NB4 (cell line): ENCODE data around the gene RBMS3.

Experiments used
- DNase-seq: peaks from one replicate; pipeline ENCODE4 v3.0.0; 2010; ENCODE audit warnings: low read depth
- H3K4me3 ChIP-seq: one replicate; pipeline ENCODE4 v1.5.1; 2011; ENCODE audit warnings: mild to moderate bottlenecking, low read depth, low read length, moderate library complexity
- MYC ChIP-seq: IDR thresholded peaks from 2 replicates; pipeline ENCODE4 v1.6.1; 2011; ENCODE audit warnings: low read depth, low read length
- POLR2A ChIP-seq: IDR thresholded peaks from 2 replicates; pipeline ENCODE4 v1.6.1; 2011; ENCODE audit warnings: mild to moderate bottlenecking; ENCODE audit not compliant: insufficient read length; ENCODE audit errors: extremely low read depth
- TF ChIP-seq, protein P1 (sequence below): IDR thresholded peaks from one replicate; pipeline ENCODE4 v1.5.1; 2012; ENCODE audit warnings: low read depth, low read length
- TF ChIP-seq, protein P2 (sequence below): IDR thresholded peaks from 2 replicates; pipeline ENCODE4 v1.6.1; 2011; ENCODE audit warnings: low read depth, low read length

RBMS3 gene

DNA sequence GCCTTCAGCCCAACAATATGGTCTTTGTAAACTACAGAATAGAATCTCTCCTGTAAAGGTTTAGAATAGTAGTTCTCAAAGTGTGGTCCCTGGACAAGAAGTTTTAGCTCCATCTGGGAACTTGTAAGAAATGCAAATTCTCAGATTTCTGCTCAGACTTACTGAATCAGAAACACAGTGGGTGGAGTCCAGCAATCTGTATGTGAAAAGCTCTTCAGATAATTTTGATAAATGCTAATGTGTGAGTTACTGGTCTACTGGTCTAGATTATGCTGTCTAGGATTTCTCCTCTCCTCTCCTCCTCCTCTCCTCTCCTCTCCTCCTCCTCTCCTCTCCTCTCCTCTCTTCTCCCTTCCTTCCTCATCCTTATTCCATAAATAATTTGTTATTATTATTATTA is 57.5 kb downstream of the RBMS3 start:
- no peak for DNase-seq
- no peak overlapping the region for H3K4me3 ChIP-seq
- TF ChIP-seq, protein P1, sequence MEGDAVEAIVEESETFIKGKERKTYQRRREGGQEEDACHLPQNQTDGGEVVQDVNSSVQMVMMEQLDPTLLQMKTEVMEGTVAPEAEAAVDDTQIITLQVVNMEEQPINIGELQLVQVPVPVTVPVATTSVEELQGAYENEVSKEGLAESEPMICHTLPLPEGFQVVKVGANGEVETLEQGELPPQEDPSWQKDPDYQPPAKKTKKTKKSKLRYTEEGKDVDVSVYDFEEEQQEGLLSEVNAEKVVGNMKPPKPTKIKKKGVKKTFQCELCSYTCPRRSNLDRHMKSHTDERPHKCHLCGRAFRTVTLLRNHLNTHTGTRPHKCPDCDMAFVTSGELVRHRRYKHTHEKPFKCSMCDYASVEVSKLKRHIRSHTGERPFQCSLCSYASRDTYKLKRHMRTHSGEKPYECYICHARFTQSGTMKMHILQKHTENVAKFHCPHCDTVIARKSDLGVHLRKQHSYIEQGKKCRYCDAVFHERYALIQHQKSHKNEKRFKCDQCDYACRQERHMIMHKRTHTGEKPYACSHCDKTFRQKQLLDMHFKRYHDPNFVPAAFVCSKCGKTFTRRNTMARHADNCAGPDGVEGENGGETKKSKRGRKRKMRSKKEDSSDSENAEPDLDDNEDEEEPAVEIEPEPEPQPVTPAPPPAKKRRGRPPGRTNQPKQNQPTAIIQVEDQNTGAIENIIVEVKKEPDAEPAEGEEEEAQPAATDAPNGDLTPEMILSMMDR, result no peak
- TF ChIP-seq MYC (no peak), POLR2A (no peak)
- TF ChIP-seq, protein P2, sequence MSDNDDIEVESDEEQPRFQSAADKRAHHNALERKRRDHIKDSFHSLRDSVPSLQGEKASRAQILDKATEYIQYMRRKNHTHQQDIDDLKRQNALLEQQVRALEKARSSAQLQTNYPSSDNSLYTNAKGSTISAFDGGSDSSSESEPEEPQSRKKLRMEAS, result no peak

DNA sequence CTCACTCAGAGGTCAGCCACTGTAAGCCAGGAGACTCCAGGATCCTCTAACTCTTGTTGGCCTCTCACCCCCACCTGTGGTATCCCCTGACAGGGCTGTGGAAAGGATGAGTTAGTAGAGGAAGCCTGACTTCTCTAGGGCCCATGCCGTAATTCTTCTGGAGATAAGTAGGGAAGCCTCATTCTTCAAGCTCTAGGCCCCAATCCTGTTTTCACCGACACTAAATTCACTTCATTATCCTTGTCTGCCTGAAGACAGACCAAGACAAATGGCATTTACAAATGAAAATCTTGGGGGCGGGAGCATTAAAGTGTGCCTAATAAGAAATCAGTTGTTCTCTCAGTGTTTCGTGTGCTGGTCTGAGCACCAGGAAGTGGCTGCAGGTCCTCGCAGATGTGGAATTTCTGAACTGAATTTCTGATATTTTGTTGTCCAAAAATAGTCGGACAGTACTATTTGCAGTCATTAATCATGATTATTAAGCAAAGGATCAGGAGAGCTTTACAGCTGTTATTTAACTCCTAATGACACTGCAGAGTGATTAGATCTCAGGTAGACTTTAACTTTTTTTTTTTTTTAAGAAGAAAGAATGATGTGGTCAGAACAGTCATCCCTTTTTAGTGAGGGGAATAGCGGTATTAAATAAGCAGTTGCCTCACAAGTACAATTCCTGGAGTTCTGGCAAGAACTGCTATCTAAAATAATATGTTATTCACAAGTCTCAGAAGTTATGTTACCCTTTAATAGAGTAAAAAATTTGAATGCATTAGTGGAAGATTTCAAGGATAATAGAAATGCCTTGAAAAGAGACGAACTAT is 58.4 kb downstream of the RBMS3 start:
- no peak for DNase-seq
- no peak overlapping the region for H3K4me3 ChIP-seq
- TF ChIP-seq, protein P1, result no peak
- TF ChIP-seq, protein P2, result no peak
- TF ChIP-seq POLR2A, result no peak

DNA sequence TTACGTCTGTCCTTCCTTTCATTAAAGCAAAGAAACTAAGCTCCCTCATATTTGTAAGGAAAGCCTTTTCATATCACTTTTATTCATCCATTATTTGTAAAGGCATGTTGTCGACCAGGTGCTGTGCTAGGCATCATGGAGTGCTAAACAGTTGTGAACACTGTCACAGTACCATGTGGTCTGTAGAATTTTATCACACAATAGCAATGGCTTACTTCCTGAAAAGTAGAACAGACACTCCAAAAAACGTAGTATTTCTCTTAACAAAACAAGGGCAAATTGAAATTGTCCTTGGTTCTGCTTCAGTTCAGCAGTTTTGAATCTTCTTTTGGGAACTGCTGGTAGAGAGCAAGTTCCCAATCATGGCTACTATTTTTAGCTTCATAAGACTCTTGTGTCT is 63.3 kb downstream of the RBMS3 start:
- no peak for DNase-seq
- TF ChIP-seq MYC, result no peak
- TF ChIP-seq POLR2A, result no peak
- TF ChIP-seq, protein P2, result no peak
- TF ChIP-seq, protein P1, result no peak
- H3K4me3 ChIP-seq, result no peak overlapping the region

DNA sequence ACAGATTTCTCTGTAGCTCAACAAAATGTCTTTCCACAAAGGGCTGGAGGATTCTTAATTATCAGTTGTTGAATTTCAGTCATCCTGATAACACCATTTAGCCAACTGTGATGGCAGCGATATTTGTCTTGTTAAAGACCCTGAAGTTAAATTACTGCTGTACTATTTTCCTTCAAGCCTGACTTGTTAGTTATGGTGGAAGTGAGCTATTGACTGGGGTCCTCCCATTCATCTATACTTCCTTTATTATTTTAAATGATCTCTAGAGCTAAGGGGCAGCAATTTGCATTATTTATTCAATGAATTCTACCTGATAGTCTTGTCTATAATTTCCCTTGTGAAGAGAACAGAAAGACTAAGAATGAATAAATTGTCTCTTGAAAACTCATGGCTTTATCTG is 64.1 kb downstream of the RBMS3 start:
- DNase-seq, result no peak
- TF ChIP-seq POLR2A (no peak), MYC (no peak)
- TF ChIP-seq, protein P1, result no peak
- no peak overlapping the region for H3K4me3 ChIP-seq

DNA sequence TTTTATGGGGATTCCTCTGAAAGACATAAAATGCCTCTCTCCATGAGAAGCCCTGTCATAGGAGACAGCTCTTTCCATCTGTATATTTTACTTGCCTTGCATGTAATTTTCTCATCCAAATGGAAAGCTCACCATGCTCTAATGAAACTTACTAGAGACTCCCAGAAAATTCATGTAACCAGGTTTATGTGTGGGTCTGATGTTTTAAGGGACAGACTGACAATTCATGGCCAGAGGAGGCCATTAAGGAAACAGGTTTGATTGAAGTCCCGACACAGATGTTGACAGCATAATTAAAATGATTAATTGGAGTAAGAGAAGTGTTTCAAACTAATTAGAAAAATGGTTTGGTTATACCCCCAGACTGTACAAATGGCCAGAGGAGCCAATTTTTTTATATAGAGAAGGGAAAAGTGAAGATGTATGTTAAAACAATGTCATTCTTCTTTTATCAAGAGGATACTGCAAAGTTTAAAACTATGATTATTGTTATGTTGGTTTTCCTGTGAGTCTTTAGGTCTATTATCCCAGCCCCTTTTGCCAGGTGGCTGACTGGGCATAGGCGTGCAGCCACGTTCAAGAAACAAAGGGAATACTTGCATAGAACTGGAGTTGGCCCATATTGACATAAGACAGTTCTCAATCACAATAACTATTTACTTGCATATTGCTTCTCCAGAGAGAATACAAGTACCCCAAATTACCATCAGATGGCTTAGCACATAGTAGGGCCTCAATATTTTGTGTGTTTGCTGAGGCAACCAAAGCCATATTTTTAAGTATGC is 64.8 kb downstream of the RBMS3 start:
- no peak overlapping the region for H3K4me3 ChIP-seq
- TF ChIP-seq, protein P1, result no peak
- TF ChIP-seq, protein P2, result no peak
- TF ChIP-seq POLR2A (no peak), MYC (no peak)

More for the DNA sequence above, 64.8 kb downstream of the RBMS3 start:
- DNase-seq, result no peak
